Liver (tissue), 3 donors: ENCODE results near the gene MAFG.

Source experiments
- CTCF ChIP-seq: fragments of 150-350 bp; IDR thresholded peaks from 2 replicates; pipeline ENCODE4 v1.5.1; 2017; ENCODE audit warnings: improper control_type of control experiment, low read depth, low read length; ENCODE audit not compliant: missing input control
- EGR1 ChIP-seq, 2 donors: IDR thresholded peaks; 2 replicates each; pipeline ENCODE4 v1.6.1; 2016 to 2018; ENCODE audit warnings: antibody characterized with exemption in 2 of 2, low read depth in 2 of 2
- JUND ChIP-seq, 2 donors: IDR thresholded peaks; 2 replicates each; pipeline ENCODE4 v1.6.1; 2016; ENCODE audit warnings: antibody characterized with exemption in 2 of 2
- MAX ChIP-seq: IDR thresholded peaks from 2 replicates; pipeline ENCODE4 v1.6.1; 2016; ENCODE audit warnings: antibody characterized with exemption
- NR2F2 ChIP-seq: IDR thresholded peaks from 2 replicates; pipeline ENCODE4 v1.6.1; 2016; ENCODE audit warnings: antibody characterized with exemption
- REST ChIP-seq: IDR thresholded peaks from 2 replicates; pipeline ENCODE4 v1.6.1; 2016; ENCODE audit warnings: antibody characterized with exemption, mild to moderate bottlenecking
- SP1 ChIP-seq: IDR thresholded peaks from 2 replicates; pipeline ENCODE4 v1.6.1; 2018; ENCODE audit warnings: antibody characterized with exemption, mild to moderate bottlenecking
- TAF1 ChIP-seq: conservative IDR thresholded peaks from 2 replicates; pipeline ENCODE4 v1.6.1; 2016; ENCODE audit warnings: antibody characterized with exemption, mild to moderate bottlenecking
- ZBTB33 ChIP-seq: IDR thresholded peaks from 2 replicates; pipeline ENCODE4 v1.6.1; 2016; ENCODE audit warnings: antibody characterized with exemption
- donor health status: healthy.
- donor health status: healthy.

GRCh38 chr17:81921996-81922565, 5.5 kb downstream of the MAFG start:
- TF ChIP-seq CTCF, result no peak
- TF ChIP-seq MAX, result no peak
- TF ChIP-seq JUND (IDR thresholded peaks at IDR 0.05), result no peak
- no peak for TF ChIP-seq ZBTB33
- no peak for TF ChIP-seq EGR1 (IDR thresholded peaks at IDR 0.05; ENCODE audit: low read depth in 2 of 2)
- no peak for TF ChIP-seq REST
- TF ChIP-seq SP1, result no peak
- TF ChIP-seq NR2F2, result no peak
- TF ChIP-seq TAF1, result no peak
